Heart left ventricle (tissue), 16 donors: ENCODE data around the gene MED27. TPM values are rescaled to one million over a fixed set of nuclear protein-coding genes. Genes with fewer than 3 reads are reported as not detected.

Source experiments
- ATAC-seq, 4 donors: fragments of 200-7000 bp; cut with Tn5 transposase; one replicate each; pipeline ENCODE4 v1.9.1; 2020 to 2022; ENCODE audit warnings: moderate library complexity in 4 of 4, mild to moderate bottlenecking in 3 of 4, moderate number of reproducible peaks in 1 of 4
- DNase-seq, 5 donors: peaks; one replicate each; pipeline ENCODE4 v3.0.0-alpha.2; 2020
- H3K27ac ChIP-seq, 12 donors: fragments of 200-600 bp; sonication (generic) in 4 of 12; one replicate each; pipeline versions ENCODE4 v1.5.0 to v1.8.0; 2016 to 2022; ENCODE audit warnings: mild to moderate bottlenecking in 2 of 12
- H3K27me3 ChIP-seq, 9 donors: fragments of 200-600 bp; sonication (generic) in 2 of 9; one replicate each; pipeline versions ENCODE4 v1.5.1 to v1.8.0; 2016 to 2022; ENCODE audit warnings: mild to moderate bottlenecking in 3 of 9
- H3K36me3 ChIP-seq, 9 donors: fragments of 200-600 bp; sonication (generic) in 2 of 9; one replicate each; pipeline versions ENCODE4 v1.5.0 to v1.8.0; 2018 to 2022; ENCODE audit warnings: mild to moderate bottlenecking in 2 of 9
- H3K4me1 ChIP-seq, 12 donors: fragments of 200-600 bp; sonication (generic) in 4 of 12; one replicate each; pipeline versions ENCODE4 v1.5.0 to v1.8.0; 2016 to 2022; ENCODE audit warnings: mild to moderate bottlenecking in 3 of 12
- H3K4me3 ChIP-seq, 12 donors: fragments of 200-600 bp; sonication (generic) in 4 of 12; one replicate each; pipeline versions ENCODE4 v1.5.0 to v1.8.0; 2017 to 2022; ENCODE audit warnings: mild to moderate bottlenecking in 9 of 12, moderate library complexity in 4 of 12
- H3K9me3 ChIP-seq, 12 donors: fragments of 200-600 bp; sonication (generic) in 4 of 12; one replicate each; pipeline versions ENCODE4 v1.5.0 to v1.8.0; 2016 to 2022; ENCODE audit warnings: mild to moderate bottlenecking in 1 of 12
- CTCF ChIP-seq, 12 donors: fragments of 200-600 bp; sonication (generic) in 4 of 12; IDR thresholded peaks; one replicate each; pipeline versions ENCODE4 v1.5.0 to v1.8.0; 2018 to 2022; ENCODE audit warnings: antibody characterized with exemption in 12 of 12, mild to moderate bottlenecking in 5 of 12
- POLR2A ChIP-seq, 2 donors: fragments of 450-650 bp; IDR thresholded peaks; one replicate each; pipeline ENCODE4 v1.6.1; 2017; ENCODE audit warnings: antibody characterized with exemption in 2 of 2, mild to moderate bottlenecking in 2 of 2, moderate library complexity in 2 of 2
- WGBS, 4 donors: extraction: QIAGEN DNeasy Blood & Tissue Kit in 2 of 4; methylation state at CpG; one replicate each; pipeline versions ENCODE4 v1.1.5 to v1.1.7; 2013 to 2018; 5-methylcytosine and 5-hydroxymethylcytosine counted together
- intact Hi-C, 10 donors: fragments of 100-400 bp; cut with DNase I; formaldehyde crosslinking; loops; one replicate each; pipeline versions ENCODE4 v1.11.1 to v1.14.2; 2022
- polyA plus RNA-seq, 2 donors: library from polyadenylated mRNA; stranded (reverse); fragments of 200-250 nt; gene quantifications; one replicate each; pipeline ENCODE4 v1.2.3, GENCODE V29; 2013
- total RNA-seq, 9 donors: library from RNA; depleted of rRNA in 2 of 9; stranded (reverse); fragments of >200 nt in 2 of 9; fragmentation: NEBNext Ultra II Directional in 3 of 9; extraction: Animal tissue kit (Norgen Biotek cat#: 25700) in 3 of 9; gene quantifications; one replicate each; pipeline versions ENCODE4 v1.1.0 to v1.2.4, GENCODE V29; 2016 to 2023
- donor health status: ischemic (EF 13 %, LVEDD 7.1; RV severe dilation, severe dysfunction).
- donor health status: healthy with polysubstance abuse.
- donor health status: DM: no; HTN: yes; CAD: no.
- donor health status: DM: no; HTN: no; CAD: no.
- donor health status: ischemic (EF 25% LVEDD 6.9; RV normal size, moderate dysfunction).
- donor health status: ischemic (EF 25% LVEDD 5.7; RV mildly dilated, moderate dysfunction).
- donor health status: healthy.
- donor health status: DM: yes; HTN: yes; CAD: no.
- donor health status: ischemic (EF 35%, LVEDD 5.7; RV mildly dilated, moderate dysfunction).
- donor health status: nonischemic (EF 11% LVEDD 7.7; RV severe dilation, severe dysfunction).
- donor health status: DM: yes; HTN: yes; CAD: no.
- donor health status: PGD.
- donor health status: ischemic (EF 29% LVEDD 5.4; RV normal size, mild dysfunction).
- donor health status: nonischemic (EF 23%, LVEDD 6.1; RV moderate dilation, normal function).

Gene MED27
- total and polyA plus RNA-seq, 11 donors: 14.3 to 23.0 (median 15.6) TPM

- peaks cover 0 to 16% (median 6%) of the 10 kb centered on the region in 12 donors for H3K4me1 ChIP-seq
- intact Hi-C loops: no loop called here
- TF ChIP-seq POLR2A (IDR thresholded peaks at IDR 0.05) (no peak), CTCF (IDR thresholded peaks at IDR 0.05) (no peak)
- WGBS, 4 donors: 96 to 100% (median 100%) methylated on average over 1 of the region's 1 CpG
- no peak overlapping the region for H3K27ac ChIP-seq
- no peak for DNase-seq
- H3K9me3 ChIP-seq: no peaks in the 10 kb centered on the region
- H3K4me3 ChIP-seq: no peak overlapping the region
- H3K27me3 ChIP-seq: no peaks in the 10 kb centered on the region
- ATAC-seq: no peak
- H3K36me3 ChIP-seq: no peaks in the 10 kb centered on the region
Observed at GRCh38 chr9:132035679-132036078, 44.0 kb downstream of the MED27 start.

GRCh38 chr9:132032238-132032950 is 47.3 kb downstream of the MED27 start:
- 52 to 69% (median 63%) methylated on average over 5 of the region's 5 CpGs for WGBS, 4 donors
- Histone ChIP-seq H3K4me1 (peaks cover 0 to 17% (median 6%) of the 10 kb centered on the region in 12 donors), H3K4me3 (no peak overlapping the region), H3K27me3 (no peaks in the 10 kb centered on the region), H3K36me3 (no peaks in the 10 kb centered on the region), H3K9me3 (no peaks in the 10 kb centered on the region), H3K27ac (no peak overlapping the region)
- peak in 1 of 5 donors; percentile 40 for DNase-seq
- TF ChIP-seq CTCF (IDR thresholded peaks at IDR 0.05): no peak
- no peak for TF ChIP-seq POLR2A (IDR thresholded peaks at IDR 0.05)
- intact Hi-C loops: no loop called here
- peak; percentile 18 to 80 (median 64) for ATAC-seq

- ATAC-seq (no peak), DNase-seq (no peak)
- TF ChIP-seq POLR2A (IDR thresholded peaks at IDR 0.05) (no peak), CTCF (IDR thresholded peaks at IDR 0.05) (no peak)
- Histone ChIP-seq H3K4me3 (no peak overlapping the region), H3K9me3 (no peaks in the 10 kb centered on the region), H3K27ac (no peak overlapping the region), H3K4me1 (peaks cover 0 to 16% (median 6%) of the 10 kb centered on the region in 12 donors), H3K27me3 (no peaks in the 10 kb centered on the region), H3K36me3 (no peaks in the 10 kb centered on the region)
- WGBS, 4 donors: 93 to 97% (median 95%) methylated on average over 10 of the region's 10 CpGs
- intact Hi-C loops: no loop called here
Observed at GRCh38 chr9:132031467-132032237, 48.0 kb downstream of the MED27 start.

GRCh38 chr9:132030626-132031325 is 48.9 kb downstream of the MED27 start:
- DNase-seq (no peak), ATAC-seq (no peak)
- Histone ChIP-seq H3K27me3 (no peaks in the 10 kb centered on the region), H3K9me3 (no peaks in the 10 kb centered on the region), H3K4me3 (no peak overlapping the region), H3K27ac (no peak overlapping the region), H3K4me1 (peaks cover 0 to 16% (median 6%) of the 10 kb centered on the region in 12 donors), H3K36me3 (no peaks in the 10 kb centered on the region)
- TF ChIP-seq POLR2A (IDR thresholded peaks at IDR 0.05): no peak
- no peak for TF ChIP-seq CTCF (IDR thresholded peaks at IDR 0.05)
- 79 to 85% (median 84%) methylated on average over 3 of the region's 3 CpGs for WGBS, 4 donors
- intact Hi-C loops: no loop called here
